IMR-90 (cell line): ENCODE data around the gene ITSN1. TPM values are rescaled to one million over a fixed set of nuclear protein-coding genes. Genes with fewer than 3 reads are reported as not detected.

Experiments
- ATAC-seq: fragments of 200-7000 bp; cut with Tn5 transposase; 2 replicates; pipeline ENCODE4 v1.9.1; 2020; ENCODE audit warnings: low read depth, mild to moderate bottlenecking, moderate library complexity
- BruUV-seq: library from RNA; stranded (reverse); fragments of 400-500 nt; replicated peaks from 2 replicates; lab custom pipeline; 2021; lab: Mats Ljungman, UMichigan
- CTCF ChIA-PET: fragments of 300-600 bp; formaldehyde crosslinking; extraction: SDS; loops from one replicate; lab custom pipeline; 2021; ENCODE audit warnings: antibody characterized with exemption; lab: Yijun Ruan, JAX
- POLR2A ChIA-PET: fragments of 300-600 bp; sonication (Branson Sonifier 250); formaldehyde crosslinking; loops from one replicate; lab custom pipeline; 2022; ENCODE audit warnings: antibody characterized with exemption; ENCODE audit not compliant: unreplicated experiment; lab: Charles Lee
- DNase-seq: peaks from one replicate; pipeline ENCODE4 v3.0.0; 2013
- H2AFZ ChIP-seq: replicated peaks from 2 replicates; pipeline ENCODE3; 2013; ENCODE audit warnings: low read length, mild to moderate bottlenecking; ENCODE audit not compliant: poor library complexity
- H2AK5ac ChIP-seq: 2 replicates; pipeline ENCODE4 v1.6.1; 2013; ENCODE audit warnings: low read depth, low read length, inconsistent platforms
- H2AK9ac ChIP-seq: replicated peaks from 2 replicates; pipeline ENCODE3; 2013; ENCODE audit warnings: mild to moderate bottlenecking, low read depth, low read length, moderate library complexity; ENCODE audit not compliant: poor library complexity
- H2BK120ac ChIP-seq: 2 replicates; pipeline ENCODE4 v1.6.1; 2013; ENCODE audit warnings: low read depth, low read length, inconsistent platforms
- H2BK15ac ChIP-seq: 3 replicates; pipeline ENCODE4 v1.6.1; 2013; ENCODE audit warnings: low read depth, low read length, inconsistent platforms
- H2BK20ac ChIP-seq: 2 replicates; pipeline ENCODE4 v1.6.1; 2013; ENCODE audit warnings: low read depth, mild to moderate bottlenecking, inconsistent platforms, low read length, moderate library complexity
- H2BK5ac ChIP-seq: 2 replicates; pipeline ENCODE4 v1.6.1; 2013; ENCODE audit warnings: mild to moderate bottlenecking, low read depth, low read length, inconsistent platforms; ENCODE audit not compliant: poor library complexity, severe bottlenecking
- H3K14ac ChIP-seq: replicated peaks from 2 replicates; pipeline ENCODE4 v1.6.1; 2013; ENCODE audit warnings: low read depth, low read length, inconsistent platforms
- H3K18ac ChIP-seq: 2 replicates; pipeline ENCODE4 v1.6.1; 2013; ENCODE audit warnings: low read depth, low read length, control low read depth
- H3K23ac ChIP-seq: 2 replicates; pipeline ENCODE4 v1.6.1; 2013; ENCODE audit warnings: low read depth, low read length, inconsistent platforms
- H3K27ac ChIP-seq: 2 replicates; pipeline ENCODE4 v1.5.1; 2013; ENCODE audit warnings: mild to moderate bottlenecking, control low read depth, low read length; ENCODE audit not compliant: insufficient read depth
- H3K27me3 ChIP-seq: 2 replicates; pipeline ENCODE4 v1.6.1; 2013; ENCODE audit warnings: low read length; ENCODE audit not compliant: control insufficient read depth, insufficient read depth
- H3K36me3 ChIP-seq: 2 replicates; pipeline ENCODE4 v1.6.1; 2013; ENCODE audit warnings: low read length, mixed read lengths; ENCODE audit not compliant: control insufficient read depth, insufficient read depth
- H3K4ac ChIP-seq: 2 replicates; pipeline ENCODE4 v1.6.1; 2013; ENCODE audit warnings: low read depth, low read length, inconsistent platforms
- H3K4me1 ChIP-seq: 2 replicates; pipeline ENCODE4 v1.6.1; 2013; ENCODE audit warnings: low read length, mixed read lengths; ENCODE audit not compliant: control insufficient read depth, insufficient read depth
- H3K4me2 ChIP-seq: 2 replicates; pipeline ENCODE4 v1.6.1; 2013; ENCODE audit warnings: low read depth, mild to moderate bottlenecking, control low read depth, low read length, moderate library complexity
- H3K4me3 ChIP-seq: 2 replicates; pipeline ENCODE4 v1.5.1; 2013; ENCODE audit warnings: low read depth, mild to moderate bottlenecking, control low read depth, low read length, moderate library complexity; ENCODE audit not compliant: insufficient read depth
- H3K56ac ChIP-seq: 2 replicates; pipeline ENCODE4 v1.6.1; 2013; ENCODE audit warnings: low read length, inconsistent platforms; ENCODE audit not compliant: insufficient read depth; ENCODE audit errors: extremely low read depth
- H3K79me1 ChIP-seq, 2 experiments: 2 replicates each; pipeline ENCODE4 v1.6.1; 2013; ENCODE audit warnings: low read length in 2 of 2, inconsistent platforms in 1 of 2, low read depth in 1 of 2
- H3K9ac ChIP-seq: 2 replicates; pipeline ENCODE4 v1.6.1; 2013; ENCODE audit warnings: low read depth, low read length, control low read depth
- H3K9me1 ChIP-seq: 2 replicates; pipeline ENCODE4 v1.6.1; 2013; ENCODE audit warnings: low read length, inconsistent platforms; ENCODE audit not compliant: insufficient read depth
- H3K9me3 ChIP-seq: 2 replicates; pipeline ENCODE4 v1.6.1; 2013; ENCODE audit warnings: low read length; ENCODE audit not compliant: control insufficient read depth, insufficient read depth
- H4K20me1 ChIP-seq: 2 replicates; pipeline ENCODE4 v1.6.1; 2013; ENCODE audit warnings: low read length, inconsistent platforms; ENCODE audit not compliant: insufficient read depth
- H4K5ac ChIP-seq: 2 replicates; pipeline ENCODE4 v1.6.1; 2013; ENCODE audit warnings: mild to moderate bottlenecking, low read depth, low read length, control low read depth
- H4K8ac ChIP-seq, 2 experiments: 2 replicates each; pipeline ENCODE4 v1.6.1; 2013; ENCODE audit warnings: low read depth in 2 of 2, low read length in 2 of 2, control low read depth in 1 of 2, inconsistent platforms in 1 of 2
- H4K91ac ChIP-seq: 2 replicates; pipeline ENCODE4 v1.6.1; 2013; ENCODE audit warnings: low read depth, low read length, inconsistent platforms; ENCODE audit not compliant: insufficient read depth
- CEBPB ChIP-seq: IDR thresholded peaks from 2 replicates; pipeline ENCODE4 v1.6.1; 2012; ENCODE audit warnings: low read depth, low read length, improper control_type of control experiment
- CHD1 ChIP-seq: IDR thresholded peaks from 2 replicates; pipeline ENCODE4 v1.6.1; 2012; ENCODE audit warnings: low read depth, low read length, improper control_type of control experiment
- MAFK ChIP-seq: IDR thresholded peaks from 2 replicates; pipeline ENCODE4 v1.6.1; 2012; ENCODE audit warnings: low read depth, low read length, improper control_type of control experiment
- MAZ ChIP-seq: IDR thresholded peaks from 2 replicates; pipeline ENCODE4 v1.6.1; 2012; ENCODE audit warnings: low read depth, mild to moderate bottlenecking, low read length, improper control_type of control experiment, moderate library complexity, borderline replicate concordance
- MXI1 ChIP-seq: IDR thresholded peaks from 2 replicates; pipeline ENCODE4 v1.6.1; 2012; ENCODE audit warnings: low read depth, mild to moderate bottlenecking, low read length, moderate library complexity, borderline replicate concordance
- RCOR1 ChIP-seq: IDR thresholded peaks from 2 replicates; pipeline ENCODE4 v1.6.1; 2012; ENCODE audit warnings: mild to moderate bottlenecking, low read length, improper control_type of control experiment; ENCODE audit not compliant: insufficient replicate concordance
- WGBS, 2 experiments: methylation state at CpG; one replicate each; pipeline versions ENCODE4 v1.1.5 to v1.1.7; 2013; ENCODE audit warnings: missing lambda C conversion rate in 2 of 2; ENCODE audit not compliant: insufficient read length in 1 of 2; ENCODE audit errors: extremely low coverage in 2 of 2; 5-methylcytosine and 5-hydroxymethylcytosine counted together
- dilution Hi-C: fragments of 300-500 bp; cut with HindIII; formaldehyde crosslinking; loops from one replicate; pipeline ENCODE4 v1.14.3; 2018; ENCODE audit warnings: low sequenced_read_pairs; ENCODE audit not compliant: unreplicated experiment
- in situ Hi-C: fragments of 300-500 bp; cut with MboI; formaldehyde crosslinking; loops from 3 replicates; pipeline ENCODE4 v1.14.3; 2019; ENCODE audit warnings: low sequenced_read_pairs, inconsistent platforms, mixed read lengths
- intact Hi-C: fragments of 100-400 bp; cut with micrococcal nuclease; formaldehyde crosslinking; loops from 2 replicates; pipeline ENCODE4 v1.10.0; 2022
- polyA plus RNA-seq, 3 experiments: library from polyadenylated mRNA; depleted of rRNA; stranded (reverse); fragments of >200 nt; gene quantifications; 2 replicates each; pipeline ENCODE4 v1.2.3, GENCODE V29; 2012; ENCODE audit warnings: low replicate concordance in 1 of 3
- total RNA-seq: library from RNA; depleted of rRNA; stranded (reverse); fragments of >200 nt; gene quantifications from 2 replicates; pipeline ENCODE4 v1.2.3, GENCODE V29; 2012

ITSN1 gene
- total and polyA plus RNA-seq, 2 of the 4 experiments (the other 2 are of a cell fraction), result 45.4 to 62.0 TPM

DNA sequence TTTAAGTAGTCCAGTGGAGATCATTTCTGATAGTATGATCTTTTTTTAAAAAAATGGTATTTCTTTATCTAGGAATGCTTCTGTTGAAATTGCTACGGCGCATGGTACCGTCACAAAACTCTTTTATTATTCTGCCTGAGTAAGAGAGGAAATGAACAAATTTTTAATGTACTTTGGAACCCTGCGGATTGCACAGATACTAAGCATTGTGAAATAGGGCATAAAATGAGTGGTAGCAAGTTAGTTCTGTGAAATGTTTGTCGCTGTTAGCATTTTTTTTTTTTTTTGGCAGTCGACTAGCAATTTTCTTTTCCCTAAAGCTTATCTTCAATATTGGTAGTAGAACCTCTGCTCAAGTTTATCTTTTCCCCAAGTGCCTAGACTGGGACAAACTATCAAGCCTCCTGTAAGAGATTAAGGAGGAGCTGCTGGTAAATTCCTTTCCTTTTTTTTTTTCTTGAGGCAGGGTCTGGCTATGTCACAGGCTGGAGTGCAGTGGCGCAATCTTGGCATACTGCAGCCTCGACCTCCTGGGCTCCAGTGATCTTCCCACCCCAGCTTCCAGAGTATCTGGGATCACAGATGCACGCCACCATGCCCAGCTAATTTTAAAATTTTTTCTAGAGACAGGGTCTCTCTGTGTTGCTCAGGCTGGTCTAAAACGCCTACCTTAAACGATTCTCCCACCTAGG is 2.2 kb downstream of the ITSN1 start:
- Histone ChIP-seq H4K8ac (no peak overlapping the region), H2AFZ (no peak overlapping the region), H3K9ac (peak overlapping the region; percentile 31; the same call in 1 of the 2 replicates), H4K20me1 (peaks cover 13% of the 10 kb centered on the region; the same call in 1 of the 2 replicates), H2BK20ac (no peak overlapping the region), H2AK9ac (no peak overlapping the region), H3K27me3 (no peaks in the 10 kb centered on the region), H3K79me1 (peaks cover 15 to 69% of the 10 kb centered on the region in 2 experiments), H4K91ac (no peak overlapping the region), H2BK15ac (no peak overlapping the region), H3K9me1 (peaks cover 3% of the 10 kb centered on the region), H3K23ac (no peak overlapping the region), H3K36me3 (no peaks in the 10 kb centered on the region), H3K4me3 (peak overlapping the region; percentile 96), H2BK120ac (no peak overlapping the region), H3K14ac (no peak overlapping the region), H3K27ac (peak overlapping the region; percentile 57; the same call in 1 of the 2 replicates), H2BK5ac (peak overlapping the region; percentile 67), H3K9me3 (no peaks in the 10 kb centered on the region), H3K56ac (no peak overlapping the region), H3K4me2 (peak overlapping the region; percentile 87), H3K4me1 (peaks cover 7% of the 10 kb centered on the region; the same call in 1 of the 2 replicates), H3K4ac (peak overlapping the region; percentile 3; the same call in 1 of the 2 replicates), H3K18ac (no peak overlapping the region), H2AK5ac (no peak overlapping the region), H4K5ac (no peak overlapping the region)
- ATAC-seq (no peak), DNase-seq (peak; percentile 66)
- ChIA-PET CTCF (interaction anchor here (0.6 to 1.1 kb wide), 5 partner anchors 70 to 708 kb away, joined by 3 to 9 read pairs (median 3); no protein-coding TSS in a partner anchor), POLR2A (no interaction called here)
- BruUV-seq, result no TSS peak
- in situ Hi-C loops, result loop anchor here (10.0 kb wide), 1 partner anchor 240 kb away; no protein-coding TSS in a partner anchor
- dilution Hi-C loops, result no loop called here
- WGBS, 2 experiments, result 36% methylated on average over 4 of the region's 11 CpGs; no CpG with 5 or more reads in 1 of the 2 experiments
- TF ChIP-seq CHD1 (no peak), MAFK (0 out of 2 replicates have a peak, but pooled peaks have one; percentile 20), MXI1 (0 out of 2 replicates have a peak, but pooled peaks have one; percentile 16), RCOR1 (no peak), CEBPB (peak; percentile 93), MAZ (no peak)
- intact Hi-C loops, result loop anchor here (1.0 to 5.0 kb wide), 2 partner anchors 183 to 250 kb away; no protein-coding TSS in a partner anchor
